Fibroblast of pulmonary artery (primary cell): ENCODE results near the gene FBXW5.

Experiments
- DNase-seq: peaks from one replicate; pipeline ENCODE4 v3.0.0-alpha.2; 2010; ENCODE audit warnings: low read depth
- H3K4me3 ChIP-seq: replicated peaks from 2 replicates; pipeline ENCODE4 v1.5.1; 2011; ENCODE audit warnings: low read depth, mild to moderate bottlenecking, control low read depth, low read length, moderate library complexity
- CTCF ChIP-seq: IDR thresholded peaks from 2 replicates; pipeline ENCODE4 v1.5.1; 2011; ENCODE audit warnings: mild to moderate bottlenecking, control low read depth, low read length, inconsistent platforms; ENCODE audit errors: missing control alignments

Gene FBXW5

DNA sequence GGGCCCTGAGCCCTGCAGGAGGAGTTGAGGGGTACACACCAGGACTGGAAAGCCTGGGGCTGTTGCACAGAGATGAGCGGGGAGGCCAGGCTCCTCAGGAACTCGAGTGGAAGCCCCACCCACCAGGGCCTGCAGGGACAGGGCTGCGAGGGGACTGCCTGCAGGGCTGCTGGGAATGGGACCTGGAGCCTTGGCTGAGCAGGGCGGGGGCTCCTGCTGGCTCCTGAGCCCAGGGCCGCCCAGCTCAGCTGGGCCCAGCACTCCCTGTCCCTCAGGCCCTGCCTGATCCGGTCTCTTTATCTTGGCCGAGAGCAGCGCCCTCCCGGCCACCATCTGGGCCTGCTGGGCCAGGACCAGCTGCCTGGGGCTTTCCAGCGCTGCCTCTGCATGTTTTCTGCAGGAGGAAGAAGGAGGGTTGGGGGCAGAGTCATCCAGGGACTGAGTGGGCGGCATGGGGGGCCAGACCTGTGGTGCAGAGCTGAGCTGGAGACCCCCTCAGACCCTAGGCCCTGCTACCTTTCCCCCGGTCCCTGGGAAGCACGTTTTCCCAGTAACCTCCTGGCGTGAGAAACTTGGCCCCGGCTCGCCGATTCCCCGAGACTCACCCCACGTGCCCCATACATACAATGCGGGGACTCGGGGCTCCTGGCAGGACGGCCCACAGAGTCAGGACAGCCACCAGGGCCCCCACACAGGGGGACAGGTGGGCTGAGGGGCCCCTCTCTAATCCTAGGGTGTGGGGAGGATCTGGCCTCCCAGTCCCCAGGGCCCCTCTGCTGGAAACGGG is 16.9 kb upstream of the FBXW5 start:
- TF ChIP-seq CTCF, result no peak
- H3K4me3 ChIP-seq, result no peak overlapping the region
- no peak for DNase-seq

GRCh38 chr9:136960938-136961275 is 16.4 kb upstream of the FBXW5 start:
- DNase-seq, result no peak
- H3K4me3 ChIP-seq, result no peak overlapping the region
- no peak for TF ChIP-seq CTCF

GRCh38 chr9:136960212-136960937 is 15.8 kb upstream of the FBXW5 start:
- DNase-seq, result no peak
- no peak for TF ChIP-seq CTCF
- no peak overlapping the region for H3K4me3 ChIP-seq

GRCh38 chr9:136958898-136959850 is 14.6 kb upstream of the FBXW5 start:
- no peak overlapping the region for H3K4me3 ChIP-seq
- no peak for TF ChIP-seq CTCF
- no peak for DNase-seq

- no peak for TF ChIP-seq CTCF
- no peak overlapping the region for H3K4me3 ChIP-seq
These were observed 13.9 kb upstream of the FBXW5 start for GRCh38 chr9:136958473-136958872.

GRCh38 chr9:136957901-136958300 is 13.4 kb upstream of the FBXW5 start:
- no peak for DNase-seq
- no peak for TF ChIP-seq CTCF
- H3K4me3 ChIP-seq, result no peak overlapping the region

More at GRCh38 chr9:136958473-136958872, 13.9 kb upstream of the FBXW5 start:
- no peak for DNase-seq
